WERI-Rb-1 (cell line): ENCODE data around the gene CAPS2.

Source experiments
- DNase-seq: peaks from one replicate; pipeline ENCODE4 v3.0.0-alpha.2; 2020
- H3K27ac ChIP-seq: fragments of 250-450 bp; sonication (Bioruptor Pico); 2 replicates; pipeline ENCODE4 v1.5.1; 2020; ENCODE audit warnings: mild to moderate bottlenecking, moderate library complexity
- H3K27me3 ChIP-seq: fragments of 250-450 bp; sonication (Bioruptor Pico); 2 replicates; pipeline ENCODE4 v1.5.1; 2021; ENCODE audit warnings: mild to moderate bottlenecking, low read depth, moderate library complexity; ENCODE audit not compliant: insufficient read depth, severe bottlenecking
- H3K36me3 ChIP-seq: fragments of 250-450 bp; sonication (Bioruptor Pico); 2 replicates; pipeline ENCODE4 v1.5.1; 2020; ENCODE audit warnings: mild to moderate bottlenecking, moderate library complexity
- H3K4me3 ChIP-seq: 2 replicates; pipeline ENCODE4 v1.5.1; 2011; ENCODE audit warnings: low read depth, mild to moderate bottlenecking, control low read depth, low read length
- H3K9me3 ChIP-seq: fragments of 250-450 bp; sonication (Bioruptor Pico); 2 replicates; pipeline ENCODE4 v1.5.1; 2021; ENCODE audit warnings: mild to moderate bottlenecking, moderate library complexity; ENCODE audit not compliant: severe bottlenecking
- TF ChIP-seq, protein P1 (sequence below): IDR thresholded peaks from 2 replicates; pipeline ENCODE4 v1.5.1; 2011; ENCODE audit warnings: low read depth, mild to moderate bottlenecking, control low read depth, inconsistent platforms, low read length

Gene CAPS2

DNA sequence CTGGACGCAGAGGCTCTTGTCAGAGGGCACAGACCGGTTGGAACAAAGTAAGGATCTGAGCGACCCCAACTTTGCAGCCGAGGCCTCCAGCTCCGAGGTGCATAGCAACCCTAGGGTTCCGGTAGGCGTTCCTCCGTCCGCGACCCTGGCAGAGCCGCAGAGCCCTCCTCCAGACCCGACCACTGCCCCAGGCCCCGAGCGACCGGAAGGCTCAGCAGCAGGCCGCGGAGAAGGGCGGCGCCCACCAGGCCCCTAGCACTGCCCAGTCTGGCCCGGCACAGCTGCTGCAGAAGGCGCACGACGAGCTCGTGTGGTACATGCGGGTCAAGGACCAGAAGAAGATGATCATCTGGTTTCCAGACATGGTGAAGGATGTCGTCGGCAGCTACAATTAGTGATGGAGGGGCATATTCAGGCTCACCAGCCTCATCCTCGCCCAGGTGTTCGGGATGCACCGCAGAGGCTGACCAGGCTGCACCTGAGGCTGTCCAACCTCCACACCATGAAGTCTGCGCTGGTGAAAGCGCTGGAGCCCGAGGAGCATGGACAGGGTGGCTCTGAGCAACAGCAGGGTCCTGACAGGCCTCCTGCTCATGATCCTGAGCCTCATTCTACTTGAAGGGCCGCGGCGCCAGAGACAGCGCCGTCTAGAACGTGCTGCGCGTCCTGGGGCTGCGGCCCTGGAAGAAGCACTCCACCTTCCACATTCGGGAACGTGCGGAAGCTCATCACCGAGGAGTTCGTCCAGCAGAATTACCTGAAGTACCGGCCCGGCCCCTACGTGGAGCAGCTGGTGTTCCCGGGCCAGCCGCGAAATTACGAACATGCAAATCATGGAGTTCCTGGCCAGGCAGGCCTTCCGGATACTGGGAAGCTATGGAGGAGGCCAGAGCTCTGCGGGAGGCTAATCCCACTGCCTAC lies 24.5 kb downstream of the CAPS2 start:
- DNase-seq = no peak

DNA sequence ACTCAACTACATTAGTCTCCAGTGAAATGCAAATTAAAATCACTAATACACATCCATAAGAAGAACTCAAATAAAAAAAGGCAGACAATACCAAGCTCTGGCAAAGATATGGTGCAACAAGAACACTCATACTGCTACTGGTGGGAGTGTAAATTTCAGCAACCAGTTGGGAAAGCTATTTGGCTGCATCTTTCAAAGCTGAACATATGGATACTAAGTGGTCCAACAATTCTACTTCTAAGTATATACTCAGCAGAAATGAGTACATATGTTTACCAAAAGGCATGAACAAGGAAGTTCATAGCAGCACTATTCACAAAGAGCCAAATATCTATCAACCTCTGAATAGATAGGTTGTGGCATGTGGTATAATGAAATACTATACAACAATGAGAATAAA lies 27.3 kb downstream of the CAPS2 start:
- TF ChIP-seq, protein P1, sequence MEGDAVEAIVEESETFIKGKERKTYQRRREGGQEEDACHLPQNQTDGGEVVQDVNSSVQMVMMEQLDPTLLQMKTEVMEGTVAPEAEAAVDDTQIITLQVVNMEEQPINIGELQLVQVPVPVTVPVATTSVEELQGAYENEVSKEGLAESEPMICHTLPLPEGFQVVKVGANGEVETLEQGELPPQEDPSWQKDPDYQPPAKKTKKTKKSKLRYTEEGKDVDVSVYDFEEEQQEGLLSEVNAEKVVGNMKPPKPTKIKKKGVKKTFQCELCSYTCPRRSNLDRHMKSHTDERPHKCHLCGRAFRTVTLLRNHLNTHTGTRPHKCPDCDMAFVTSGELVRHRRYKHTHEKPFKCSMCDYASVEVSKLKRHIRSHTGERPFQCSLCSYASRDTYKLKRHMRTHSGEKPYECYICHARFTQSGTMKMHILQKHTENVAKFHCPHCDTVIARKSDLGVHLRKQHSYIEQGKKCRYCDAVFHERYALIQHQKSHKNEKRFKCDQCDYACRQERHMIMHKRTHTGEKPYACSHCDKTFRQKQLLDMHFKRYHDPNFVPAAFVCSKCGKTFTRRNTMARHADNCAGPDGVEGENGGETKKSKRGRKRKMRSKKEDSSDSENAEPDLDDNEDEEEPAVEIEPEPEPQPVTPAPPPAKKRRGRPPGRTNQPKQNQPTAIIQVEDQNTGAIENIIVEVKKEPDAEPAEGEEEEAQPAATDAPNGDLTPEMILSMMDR = no peak
- H3K36me3 ChIP-seq = no peaks in the 10 kb centered on the region
- no peak for DNase-seq
- no peak overlapping the region for H3K27ac ChIP-seq
- no peaks in the 10 kb centered on the region for H3K27me3 ChIP-seq
- H3K4me3 ChIP-seq = no peak overlapping the region
- H3K9me3 ChIP-seq = no peaks in the 10 kb centered on the region

More for the DNA sequence above, 24.5 kb downstream of the CAPS2 start:
- no peaks in the 10 kb centered on the region for H3K36me3 ChIP-seq
- no peak overlapping the region for H3K27ac ChIP-seq
- TF ChIP-seq, protein P1 = no peak
- H3K27me3 ChIP-seq = no peaks in the 10 kb centered on the region
- no peak overlapping the region for H3K4me3 ChIP-seq
- no peaks in the 10 kb centered on the region for H3K9me3 ChIP-seq

DNA sequence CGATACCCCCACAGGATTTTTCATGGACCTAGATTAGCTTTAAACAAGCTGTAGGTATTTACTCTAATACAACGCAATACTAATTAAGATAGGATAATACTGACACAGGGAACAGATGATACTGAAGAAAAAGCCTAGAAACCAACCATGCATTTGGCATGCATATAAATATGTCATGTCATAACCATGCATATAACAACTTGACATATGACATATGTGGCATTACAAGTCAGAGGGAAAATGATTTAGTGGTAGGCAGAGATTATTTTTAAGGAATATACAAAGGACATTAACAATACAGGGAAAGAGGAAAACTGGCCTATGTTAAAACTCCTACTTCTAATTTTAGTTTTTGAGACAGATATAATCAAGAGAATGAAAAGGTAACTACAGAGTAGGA lies 27.9 kb downstream of the CAPS2 start:
- H3K27ac ChIP-seq = no peak overlapping the region

DNA sequence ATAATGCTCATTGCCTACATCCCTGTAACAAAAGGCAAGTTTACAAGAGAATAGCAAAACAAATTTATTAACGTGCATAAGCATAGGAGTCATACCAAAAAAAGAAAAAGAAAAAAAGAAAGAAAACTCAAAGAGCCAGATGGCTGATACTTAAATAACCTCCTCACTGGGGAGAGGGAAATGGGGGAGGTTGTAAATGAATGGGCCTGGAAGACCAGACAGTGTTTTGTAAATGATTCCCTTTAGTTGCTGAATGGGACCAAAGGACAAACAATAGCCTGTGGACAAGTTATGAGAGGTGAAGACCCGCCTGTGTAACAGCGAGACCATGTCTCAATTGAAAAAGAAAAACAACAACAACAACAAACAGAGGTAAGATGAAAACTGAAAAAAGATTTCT lies 35.3 kb downstream of the CAPS2 start:
- TF ChIP-seq, protein P1 = no peak
- no peak for DNase-seq
- Histone ChIP-seq H3K27me3 (no peaks in the 10 kb centered on the region), H3K9me3 (no peaks in the 10 kb centered on the region), H3K4me3 (no peak overlapping the region), H3K27ac (no peak overlapping the region), H3K36me3 (no peaks in the 10 kb centered on the region)

More for the DNA sequence above, 27.9 kb downstream of the CAPS2 start:
- Histone ChIP-seq H3K4me3 (no peak overlapping the region), H3K9me3 (no peaks in the 10 kb centered on the region), H3K36me3 (no peaks in the 10 kb centered on the region), H3K27me3 (no peaks in the 10 kb centered on the region)
- DNase-seq = no peak
- TF ChIP-seq, protein P1 = no peak

DNA sequence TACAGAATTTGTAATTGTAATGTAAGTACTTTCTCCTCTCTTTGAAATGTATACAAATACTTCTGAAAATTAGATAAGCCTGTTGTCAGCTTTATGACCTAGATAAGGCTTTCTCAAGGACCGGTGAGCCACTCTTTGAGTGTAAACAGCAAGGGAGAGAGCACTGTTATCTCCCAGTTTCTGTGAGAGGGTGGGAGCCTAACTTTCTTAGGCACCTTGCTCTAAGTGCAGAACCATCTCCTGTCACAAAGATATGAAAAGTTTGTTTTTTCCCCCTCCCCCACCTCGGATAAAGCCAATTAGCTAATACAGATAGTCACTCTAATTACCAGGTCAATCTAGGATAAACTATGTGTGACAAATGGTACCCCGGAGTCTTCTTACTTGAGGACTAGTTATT lies 35.8 kb downstream of the CAPS2 start:
- DNase-seq = no peak
- TF ChIP-seq, protein P1 = no peak
- H3K9me3 ChIP-seq = no peaks in the 10 kb centered on the region
- H3K27me3 ChIP-seq = no peaks in the 10 kb centered on the region
- no peaks in the 10 kb centered on the region for H3K36me3 ChIP-seq
- H3K4me3 ChIP-seq = no peak overlapping the region
- H3K27ac ChIP-seq = no peak overlapping the region
